GM12891 (cell line): ENCODE measurements around the gene CFAP92.

Source experiments
- POLR2A ChIP-seq: IDR thresholded peaks from 2 replicates; pipeline ENCODE4 v1.6.1; 2011; ENCODE audit warnings: low read depth, low read length, control low read depth
- POLR2AphosphoS5 ChIP-seq: IDR thresholded peaks from 2 replicates; pipeline ENCODE4 v1.6.1; 2011; ENCODE audit warnings: low read depth, low read length, control low read depth
- POU2F2 ChIP-seq: IDR thresholded peaks from 2 replicates; pipeline ENCODE4 v1.6.1; 2011; ENCODE audit warnings: low read depth, mild to moderate bottlenecking, control low read depth, low read length, moderate library complexity
- TAF1 ChIP-seq: IDR thresholded peaks from 2 replicates; pipeline ENCODE4 v1.6.1; 2011; ENCODE audit warnings: low read depth, low read length, control low read depth

GRCh38 chr3:128874481-128875180 is 119.2 kb downstream of the CFAP92 start:
- no peak for TF ChIP-seq POLR2A
- TF ChIP-seq POLR2AphosphoS5, result no peak
- TF ChIP-seq TAF1, result no peak
- TF ChIP-seq POU2F2, result no peak
